A673 (cell line): ENCODE measurements around the gene TRPV5. TPM values are rescaled to one million over a fixed set of nuclear protein-coding genes. Genes with fewer than 3 reads are reported as not detected.

Experiments used
- BruUV-seq: library from RNA; stranded (reverse); fragments of 400-500 nt; replicated peaks from 2 replicates; lab custom pipeline; 2021; lab: Mats Ljungman, UMichigan
- CTCF ChIA-PET: fragments of 300-600 bp; sonication (Branson Sonifier 250); formaldehyde crosslinking; loops from one replicate; lab custom pipeline; 2022; ENCODE audit warnings: antibody characterized with exemption; lab: Charles Lee
- POLR2A ChIA-PET: fragments of 300-600 bp; sonication (Branson Sonifier 250); formaldehyde crosslinking; loops from one replicate; lab custom pipeline; 2022; ENCODE audit warnings: antibody characterized with exemption; ENCODE audit not compliant: low non-redundant PET; lab: Charles Lee
- DNase-seq: peaks from one replicate; pipeline ENCODE4 v3.0.0-alpha.2; 2015; ENCODE audit warnings: low spot score
- H3K27ac ChIP-seq: fragments of 200-600 bp; sonication (generic); 2 replicates; pipeline ENCODE4 v1.5.1; 2016; ENCODE audit warnings: mixed run types, low read depth, mild to moderate bottlenecking, mixed read lengths, antibody characterized with exemption, low read length; ENCODE audit not compliant: poor library complexity, severe bottlenecking
- H3K27me3 ChIP-seq: fragments of 200-600 bp; sonication (generic); replicated peaks from 2 replicates; pipeline ENCODE4 v1.6.1; 2017; ENCODE audit warnings: mixed run types, low read depth, mild to moderate bottlenecking, mixed read lengths, antibody characterized with exemption, low read length; ENCODE audit not compliant: insufficient read depth, poor library complexity
- H3K36me3 ChIP-seq: fragments of 200-600 bp; sonication (generic); 2 replicates; pipeline ENCODE4 v1.6.1; 2016; ENCODE audit warnings: mixed run types, mild to moderate bottlenecking, mixed read lengths, antibody characterized with exemption, low read length; ENCODE audit not compliant: insufficient read depth, poor library complexity, severe bottlenecking
- H3K4me1 ChIP-seq: fragments of 200-600 bp; sonication (generic); 2 replicates; pipeline ENCODE4 v1.6.1; 2017; ENCODE audit warnings: mixed run types, mild to moderate bottlenecking, mixed read lengths, antibody characterized with exemption, low read length; ENCODE audit not compliant: insufficient read depth, poor library complexity, severe bottlenecking
- H3K4me3 ChIP-seq: fragments of 200-600 bp; sonication (generic); 2 replicates; pipeline ENCODE4 v1.5.1; 2016; ENCODE audit warnings: low read depth, mixed run types, mild to moderate bottlenecking, mixed read lengths, low read length; ENCODE audit not compliant: poor library complexity, severe bottlenecking
- H3K9me3 ChIP-seq: fragments of 200-600 bp; sonication (generic); 2 replicates; pipeline ENCODE4 v1.6.1; 2016; ENCODE audit warnings: mixed run types, low read depth, mild to moderate bottlenecking, mixed read lengths, antibody characterized with exemption, low read length; ENCODE audit not compliant: poor library complexity, severe bottlenecking
- EZH2 ChIP-seq: fragments of 200-600 bp; sonication (generic); IDR thresholded peaks from 2 replicates; pipeline ENCODE4 v1.6.1; 2017; ENCODE audit warnings: borderline replicate concordance, low read depth, mild to moderate bottlenecking, mixed read lengths, antibody characterized with exemption, low read length; ENCODE audit not compliant: poor library complexity, severe bottlenecking
- intact Hi-C: fragments of 100-400 bp; cut with micrococcal nuclease; formaldehyde crosslinking; loops from one replicate; pipeline ENCODE4 v1.10.0; 2022; ENCODE audit not compliant: unreplicated experiment
- total RNA-seq: library from RNA; stranded (reverse); gene quantifications from 2 replicates; pipeline ENCODE4 v1.2.3, GENCODE V29; 2021
- TF ChIP-seq, protein P1 (sequence below): fragments of 300-800, 200-600 bp; sonication (generic); conservative IDR thresholded peaks from 2 replicates; pipeline ENCODE4 v1.5.1; 2017; ENCODE audit warnings: low read depth, mild to moderate bottlenecking, antibody characterized with exemption, low read length, moderate library complexity, mixed read lengths

TRPV5 gene
- total RNA-seq, 1 experiment from 2014 or later = not detected

- POLR2A ChIA-PET = no interaction called here
- Histone ChIP-seq H3K27ac (no peak overlapping the region), H3K27me3 (peaks cover 8% of the 10 kb centered on the region), H3K9me3 (no peaks in the 10 kb centered on the region), H3K4me1 (no peaks in the 10 kb centered on the region), H3K4me3 (no peak overlapping the region), H3K36me3 (no peaks in the 10 kb centered on the region)
- no peak for TF ChIP-seq EZH2
- TF ChIP-seq, protein P1, sequence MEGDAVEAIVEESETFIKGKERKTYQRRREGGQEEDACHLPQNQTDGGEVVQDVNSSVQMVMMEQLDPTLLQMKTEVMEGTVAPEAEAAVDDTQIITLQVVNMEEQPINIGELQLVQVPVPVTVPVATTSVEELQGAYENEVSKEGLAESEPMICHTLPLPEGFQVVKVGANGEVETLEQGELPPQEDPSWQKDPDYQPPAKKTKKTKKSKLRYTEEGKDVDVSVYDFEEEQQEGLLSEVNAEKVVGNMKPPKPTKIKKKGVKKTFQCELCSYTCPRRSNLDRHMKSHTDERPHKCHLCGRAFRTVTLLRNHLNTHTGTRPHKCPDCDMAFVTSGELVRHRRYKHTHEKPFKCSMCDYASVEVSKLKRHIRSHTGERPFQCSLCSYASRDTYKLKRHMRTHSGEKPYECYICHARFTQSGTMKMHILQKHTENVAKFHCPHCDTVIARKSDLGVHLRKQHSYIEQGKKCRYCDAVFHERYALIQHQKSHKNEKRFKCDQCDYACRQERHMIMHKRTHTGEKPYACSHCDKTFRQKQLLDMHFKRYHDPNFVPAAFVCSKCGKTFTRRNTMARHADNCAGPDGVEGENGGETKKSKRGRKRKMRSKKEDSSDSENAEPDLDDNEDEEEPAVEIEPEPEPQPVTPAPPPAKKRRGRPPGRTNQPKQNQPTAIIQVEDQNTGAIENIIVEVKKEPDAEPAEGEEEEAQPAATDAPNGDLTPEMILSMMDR = no peak
- BruUV-seq = no TSS peak
- no peak for DNase-seq
- intact Hi-C loops = no loop called here
- CTCF ChIA-PET = no interaction called here
These were observed 42.0 kb downstream of the TRPV5 start for GRCh38 chr7:142891490-142892082.

- H3K9me3 ChIP-seq = no peaks in the 10 kb centered on the region
- intact Hi-C loops = no loop called here
- no peak for DNase-seq
- BruUV-seq = no TSS peak
- H3K27ac ChIP-seq = no peak overlapping the region
- TF ChIP-seq, protein P1 = no peak
- no peak for TF ChIP-seq EZH2
- ChIA-PET CTCF (no interaction called here), POLR2A (no interaction called here)
- H3K4me1 ChIP-seq = no peaks in the 10 kb centered on the region
- peaks cover 5% of the 10 kb centered on the region for H3K27me3 ChIP-seq
- no peaks in the 10 kb centered on the region for H3K36me3 ChIP-seq
- H3K4me3 ChIP-seq = no peak overlapping the region
These were observed 42.6 kb downstream of the TRPV5 start for GRCh38 chr7:142890874-142891485.

DNA sequence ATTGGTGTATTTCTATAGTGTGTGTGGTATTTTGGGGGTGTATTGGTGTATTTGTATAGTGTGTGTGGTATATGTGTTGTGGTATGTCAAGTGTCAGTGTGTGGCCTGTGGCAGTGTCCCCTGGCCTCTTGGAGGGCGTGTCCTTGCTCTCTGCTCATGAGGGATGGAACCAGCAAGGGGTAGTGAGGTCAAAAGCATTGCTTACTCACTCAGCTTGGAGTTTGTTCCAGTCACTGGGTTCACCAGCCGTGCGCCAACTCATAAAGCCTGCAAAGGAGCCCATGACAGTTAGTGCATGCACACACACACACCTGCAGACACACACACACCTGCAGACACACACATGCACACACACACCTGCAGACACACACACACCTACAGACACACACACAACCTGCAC, 43.7 kb downstream of the TRPV5 start:
- no TSS peak for BruUV-seq
- POLR2A ChIA-PET = no interaction called here
- no peak for TF ChIP-seq EZH2
- TF ChIP-seq, protein P1 = no peak
- CTCF ChIA-PET = no interaction called here
- Histone ChIP-seq H3K27ac (no peak overlapping the region), H3K27me3 (peaks cover 4% of the 10 kb centered on the region), H3K4me1 (no peaks in the 10 kb centered on the region), H3K4me3 (no peak overlapping the region), H3K36me3 (no peaks in the 10 kb centered on the region), H3K9me3 (no peaks in the 10 kb centered on the region)
- no peak for DNase-seq
- intact Hi-C loops = no loop called here
